HG03520 (cell line): ENCODE results near the gene TSPEAR.
"Not testable (repeated sequence)": the region's sequence is repeated elsewhere in the genome, so short reads cannot be mapped to it uniquely, and the experiment has no call there.

ENCODE experiments used
- ATAC-seq: cut with Tn5 transposase; IDR thresholded peaks from one replicate; pipeline ENCODE4 v1.9.1; 2021; ENCODE audit warnings: mild to moderate bottlenecking, moderate library complexity; ENCODE audit not compliant: unreplicated experiment

TSPEAR gene

DNA sequence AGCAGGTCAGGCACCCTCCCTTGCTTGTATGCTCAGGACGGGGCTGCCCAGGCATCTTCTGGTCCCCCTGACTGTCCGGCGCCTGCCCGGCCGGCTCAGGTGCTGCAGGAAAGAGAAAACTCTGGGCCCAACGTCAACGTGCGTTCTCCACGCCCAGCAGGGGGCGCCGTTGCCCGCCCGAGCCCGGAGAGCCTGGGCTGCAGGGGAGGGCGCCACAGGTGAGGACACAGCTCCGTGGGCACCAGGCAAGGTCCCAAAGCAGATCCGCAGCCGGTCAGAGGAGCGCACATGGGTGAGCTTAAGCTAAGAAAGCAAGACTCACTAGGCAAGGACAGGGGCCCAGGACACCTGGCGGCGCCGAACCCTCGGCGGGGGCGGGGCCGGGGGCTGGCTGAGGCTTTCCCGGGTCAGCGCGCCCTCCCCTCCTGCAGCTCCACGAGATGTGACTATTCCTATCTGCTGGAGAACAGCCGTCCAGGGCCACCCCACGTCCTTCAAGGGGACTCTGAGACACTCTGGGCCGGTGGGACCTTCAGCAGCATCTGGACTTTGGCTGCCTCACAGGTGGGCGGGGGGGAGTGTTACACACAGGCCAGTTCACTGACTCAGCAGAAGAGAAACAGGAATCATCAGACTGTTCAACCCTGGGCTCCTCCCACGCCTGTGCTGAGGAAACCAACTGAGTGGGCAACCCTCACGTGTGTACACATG, 200.7 kb downstream of the TSPEAR start:
- ATAC-seq = no peak

DNA sequence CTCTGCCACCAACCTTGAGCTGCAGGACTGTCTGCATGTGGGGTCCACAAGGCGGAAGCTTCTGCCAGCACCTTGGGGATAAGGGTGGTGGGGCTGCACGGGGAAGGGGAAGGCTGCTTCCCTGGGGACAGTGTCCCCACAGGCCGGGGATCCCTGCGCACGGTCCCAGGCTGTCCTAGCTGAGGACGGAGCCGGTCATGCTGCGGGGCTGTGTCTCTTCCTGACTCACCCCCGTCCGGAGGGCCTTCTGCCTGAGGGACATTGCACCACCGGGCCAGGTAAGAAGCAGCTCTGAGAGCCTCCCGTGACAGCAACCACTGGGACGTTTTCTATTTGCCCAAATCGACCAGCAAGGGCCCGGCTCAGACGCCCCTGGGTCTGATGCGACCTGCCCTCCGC, 201.3 kb downstream of the TSPEAR start:
- no peak for ATAC-seq

DNA sequence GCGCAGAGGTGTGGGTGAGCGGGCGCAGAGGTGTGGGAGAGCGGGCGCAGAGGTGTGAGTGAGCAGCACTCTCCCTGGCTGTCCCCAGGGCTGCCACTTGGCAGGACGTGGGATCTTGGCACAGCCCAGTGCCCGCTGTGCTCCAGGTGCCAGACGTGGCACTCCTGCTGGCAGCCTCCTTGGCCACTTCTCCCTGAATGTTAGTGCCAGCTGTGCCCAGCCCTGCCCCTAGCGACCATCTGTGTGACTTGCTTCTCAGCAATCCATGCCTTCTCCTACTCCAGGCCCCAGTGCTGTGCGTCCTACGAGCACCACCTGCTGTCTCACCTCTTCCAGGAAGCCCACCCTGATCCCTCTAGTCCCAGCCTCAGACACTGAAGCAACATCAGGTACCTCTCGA, 201.8 kb downstream of the TSPEAR start:
- ATAC-seq = no peak

- no peak for ATAC-seq
Measured at GRCh38 chr21:44508711-44509445, 202.5 kb downstream of the TSPEAR start.

DNA sequence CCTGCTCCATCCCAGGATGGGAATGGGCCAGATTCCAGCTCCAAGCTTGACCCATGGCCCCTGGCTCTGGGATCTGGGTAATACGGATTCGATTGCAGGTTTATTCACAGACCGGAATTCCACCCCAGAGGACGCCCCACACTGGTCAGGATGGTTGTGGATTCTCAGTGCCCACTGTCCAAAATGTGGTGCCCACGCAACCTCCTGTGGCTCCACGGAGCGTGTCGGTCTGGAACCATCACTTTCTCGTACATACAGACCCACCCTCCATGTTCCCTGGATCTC, 203.0 kb downstream of the TSPEAR start:
- ATAC-seq = no peak

DNA sequence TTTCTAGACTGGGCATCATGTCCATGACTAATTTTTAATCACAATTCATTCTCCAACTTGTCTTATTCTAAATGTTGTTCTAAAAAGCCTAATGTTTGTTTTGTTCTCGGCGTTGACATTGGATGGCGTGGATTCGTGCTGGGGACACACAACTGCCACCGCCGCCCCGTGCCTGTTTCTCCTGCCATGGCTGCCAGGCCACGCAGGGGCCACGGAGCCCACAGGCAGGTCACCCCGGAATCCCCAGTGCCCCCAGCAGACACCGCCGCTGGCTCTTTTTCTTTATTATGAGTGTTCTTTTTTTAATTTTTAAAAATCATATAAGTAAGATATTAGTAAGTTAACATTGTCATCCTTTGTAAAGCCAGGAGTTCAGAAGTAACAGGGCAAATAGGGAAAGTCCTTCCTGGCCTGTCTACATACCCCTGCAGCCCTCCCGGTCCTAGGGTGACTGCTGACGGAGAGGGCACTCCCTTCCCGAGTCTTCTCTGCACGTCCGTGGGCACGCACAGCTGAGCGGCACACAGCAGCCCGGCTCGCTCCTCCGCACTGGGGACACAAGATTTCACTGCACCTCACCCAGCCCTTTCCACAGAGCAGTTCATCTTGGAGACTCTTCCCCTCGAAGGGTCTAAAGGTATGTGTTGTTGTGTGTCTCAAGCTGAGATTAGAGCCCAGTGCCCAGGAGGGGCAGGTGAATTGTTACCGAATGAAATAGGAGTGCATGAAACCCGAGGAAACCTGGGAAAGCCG, 203.5 kb downstream of the TSPEAR start:
- no peak for ATAC-seq

DNA sequence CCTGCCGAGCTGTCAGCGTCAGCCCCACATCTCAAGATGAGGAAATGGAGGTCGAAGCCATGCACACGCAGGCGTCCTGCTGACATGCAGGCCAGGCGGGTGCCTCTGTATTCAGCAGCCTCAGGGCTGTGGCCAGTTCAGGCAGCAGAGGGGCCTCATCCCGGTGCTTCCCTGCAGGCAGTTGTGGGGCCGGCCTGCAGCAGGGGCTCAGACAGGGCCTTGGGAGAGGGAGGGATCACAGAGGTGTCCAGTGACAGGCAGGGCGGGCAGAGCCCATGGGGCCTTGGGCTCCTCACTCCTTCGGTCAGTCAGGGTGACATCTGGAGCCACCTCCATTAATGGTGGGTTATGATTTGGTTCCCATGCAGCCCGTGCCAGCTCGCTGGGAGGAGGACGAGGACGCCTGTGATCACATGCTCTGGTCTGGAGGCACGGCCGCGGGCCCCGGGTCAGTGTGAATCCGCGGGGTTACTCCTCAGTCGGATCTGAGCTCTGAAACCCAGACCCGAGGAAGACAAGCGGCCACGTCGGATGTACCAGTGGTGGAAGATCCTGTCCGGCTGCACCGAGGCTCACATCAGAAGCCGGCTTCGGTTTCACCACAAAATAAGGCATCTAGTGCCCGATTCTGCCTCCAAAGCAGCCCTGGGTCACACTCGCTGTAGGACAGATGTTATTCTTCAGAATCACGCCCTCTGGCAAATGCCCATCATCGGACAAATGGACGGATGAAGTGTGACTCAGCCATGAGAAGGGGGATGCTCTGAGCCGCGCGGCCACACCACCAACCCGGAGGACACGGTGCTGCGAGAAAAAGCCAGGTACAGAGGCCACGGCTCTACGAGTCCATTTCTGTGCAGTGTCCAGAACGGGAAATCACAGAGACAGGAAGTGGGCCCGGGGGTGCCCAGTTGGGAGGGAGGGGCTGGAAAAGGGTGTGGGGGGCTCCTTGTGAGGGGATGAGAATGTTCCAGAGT, 204.8 kb downstream of the TSPEAR start:
- no peak for ATAC-seq

GRCh38 chr21:44505673-44506278, 205.6 kb downstream of the TSPEAR start:
- no peak for ATAC-seq

DNA sequence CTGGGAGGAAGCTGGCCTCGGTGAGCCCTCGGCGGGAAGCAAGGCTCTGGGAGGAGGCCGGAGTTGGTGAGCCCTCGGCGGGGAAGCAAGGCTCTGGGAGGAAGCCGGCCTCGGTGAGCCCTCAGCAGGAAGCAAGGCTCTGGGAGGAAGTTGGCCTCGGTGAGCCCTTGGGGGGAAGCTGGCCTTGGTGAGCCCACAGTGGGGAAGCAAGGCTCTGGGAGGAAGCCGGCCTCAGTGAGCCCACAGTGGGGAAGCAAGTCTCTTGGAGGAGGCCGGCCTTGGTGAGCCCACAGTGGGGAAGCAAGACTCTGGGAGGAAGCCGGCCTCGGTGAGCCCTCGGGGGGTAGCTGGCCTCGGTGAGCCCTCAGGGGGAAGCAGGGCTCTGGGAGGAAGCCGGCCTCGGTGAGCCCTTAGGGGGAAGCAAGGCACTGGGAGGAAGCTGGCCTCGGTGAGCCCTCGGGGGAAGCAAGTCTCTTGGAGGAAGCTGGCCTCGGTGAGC, 207.4 kb downstream of the TSPEAR start:
- ATAC-seq = no peak

DNA sequence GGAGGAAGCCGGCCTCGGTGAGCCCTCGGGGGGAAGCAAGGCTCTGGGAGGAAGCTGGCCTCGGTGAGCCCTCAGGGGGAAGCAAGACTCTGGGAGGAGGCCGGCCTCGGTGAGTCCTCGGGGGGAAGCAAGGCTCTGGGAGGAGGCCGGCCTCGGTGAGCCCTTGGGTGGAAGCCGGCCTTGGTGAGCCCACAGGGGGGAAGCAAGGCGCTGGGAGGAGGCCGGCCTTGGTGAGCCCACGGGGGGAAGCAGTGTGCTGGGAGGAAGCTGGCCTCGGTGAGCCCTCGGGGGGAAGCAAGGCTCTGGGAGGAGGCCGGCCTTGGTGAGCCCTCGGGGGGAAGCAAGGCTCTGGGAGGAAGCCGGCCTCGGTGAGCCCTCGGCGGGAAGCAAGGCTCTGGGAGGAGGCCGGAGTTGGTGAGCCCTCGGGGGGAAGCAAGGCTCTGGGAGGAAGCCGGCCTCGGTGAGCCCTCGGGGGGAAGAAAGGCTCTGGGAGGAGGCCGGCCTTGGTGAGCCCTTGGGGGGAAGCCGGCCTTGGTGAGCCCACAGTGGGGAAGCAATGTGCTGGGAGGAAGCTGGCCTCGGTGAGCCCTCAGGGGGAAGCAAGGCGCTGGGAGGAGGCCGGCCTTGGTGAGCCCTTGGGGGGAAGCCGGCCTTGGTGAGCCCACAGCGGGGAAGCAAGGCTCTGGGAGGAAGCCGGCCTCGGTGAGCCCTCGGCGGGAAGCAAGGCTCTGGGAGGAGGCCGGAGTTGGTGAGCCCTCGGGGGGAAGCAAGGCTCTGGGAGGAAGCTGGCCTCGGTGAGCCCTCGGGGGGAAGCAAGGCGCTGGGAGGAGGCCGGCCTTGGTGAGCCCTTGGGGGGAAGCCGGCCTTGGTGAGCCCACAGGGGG, 208.1 kb downstream of the TSPEAR start:
- ATAC-seq = not testable (repeated sequence)

DNA sequence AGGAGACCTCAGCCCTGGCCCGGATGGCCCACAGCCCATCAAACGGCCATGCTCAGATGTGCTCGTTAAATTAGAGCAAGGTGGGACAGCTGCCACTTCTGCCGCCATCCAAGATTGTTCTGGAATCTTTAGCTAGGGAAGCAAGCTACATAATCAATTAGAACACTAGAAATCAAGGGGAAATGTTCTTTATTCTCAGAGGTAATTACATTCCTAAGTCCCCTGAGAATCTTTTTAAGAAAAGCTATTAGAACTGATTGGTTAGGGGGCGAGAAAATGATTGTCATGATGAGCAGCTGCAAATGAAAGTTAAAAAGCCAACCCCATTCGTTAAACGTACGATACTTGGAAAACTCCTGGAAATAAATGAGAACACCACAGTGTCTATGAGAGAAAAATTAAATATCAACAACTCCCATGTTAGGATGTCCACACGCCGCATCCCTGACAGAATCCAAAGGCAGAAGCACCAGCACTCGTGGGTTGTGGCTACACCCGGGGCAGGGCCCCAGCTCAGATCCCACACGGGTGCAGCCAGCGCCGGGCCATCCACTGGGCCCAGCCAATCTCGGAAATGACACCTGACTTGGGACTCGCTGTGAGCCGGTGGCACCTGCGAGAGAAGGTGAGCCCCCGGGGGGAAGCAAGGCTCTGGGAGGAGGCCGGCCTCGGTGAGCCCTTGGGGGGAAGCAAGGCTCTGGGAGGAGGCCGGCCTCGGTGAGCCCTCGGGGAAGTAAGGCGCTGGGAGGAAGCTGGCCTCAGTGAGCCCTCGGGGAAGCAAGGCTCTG, 209.0 kb downstream of the TSPEAR start:
- no peak for ATAC-seq

- no peak for ATAC-seq
Measured at GRCh38 chr21:44500111-44500510, 211.3 kb downstream of the TSPEAR start.

DNA sequence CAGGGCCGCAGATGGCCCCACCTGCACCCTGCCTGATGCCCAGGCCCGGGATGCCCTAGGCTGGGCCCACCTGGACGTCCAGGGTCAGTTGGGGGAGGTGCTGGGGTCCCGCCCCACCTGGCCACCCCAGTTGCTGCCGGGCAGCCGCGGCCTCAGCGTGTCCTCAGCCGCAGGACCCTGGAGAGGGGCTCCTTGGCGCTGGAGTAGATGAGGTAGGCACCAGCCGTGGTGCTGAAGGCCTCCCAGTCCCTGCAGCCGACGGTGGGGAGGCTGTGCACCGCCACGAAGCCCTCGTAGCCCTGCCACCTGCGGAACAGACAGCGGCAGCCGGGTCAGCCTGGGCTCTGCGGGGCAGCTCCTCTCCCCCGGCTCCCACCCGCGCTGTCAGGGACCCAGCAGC, 211.7 kb downstream of the TSPEAR start:
- no peak for ATAC-seq

- ATAC-seq = no peak
Measured at GRCh38 chr21:44499211-44499560, 212.2 kb downstream of the TSPEAR start.

DNA sequence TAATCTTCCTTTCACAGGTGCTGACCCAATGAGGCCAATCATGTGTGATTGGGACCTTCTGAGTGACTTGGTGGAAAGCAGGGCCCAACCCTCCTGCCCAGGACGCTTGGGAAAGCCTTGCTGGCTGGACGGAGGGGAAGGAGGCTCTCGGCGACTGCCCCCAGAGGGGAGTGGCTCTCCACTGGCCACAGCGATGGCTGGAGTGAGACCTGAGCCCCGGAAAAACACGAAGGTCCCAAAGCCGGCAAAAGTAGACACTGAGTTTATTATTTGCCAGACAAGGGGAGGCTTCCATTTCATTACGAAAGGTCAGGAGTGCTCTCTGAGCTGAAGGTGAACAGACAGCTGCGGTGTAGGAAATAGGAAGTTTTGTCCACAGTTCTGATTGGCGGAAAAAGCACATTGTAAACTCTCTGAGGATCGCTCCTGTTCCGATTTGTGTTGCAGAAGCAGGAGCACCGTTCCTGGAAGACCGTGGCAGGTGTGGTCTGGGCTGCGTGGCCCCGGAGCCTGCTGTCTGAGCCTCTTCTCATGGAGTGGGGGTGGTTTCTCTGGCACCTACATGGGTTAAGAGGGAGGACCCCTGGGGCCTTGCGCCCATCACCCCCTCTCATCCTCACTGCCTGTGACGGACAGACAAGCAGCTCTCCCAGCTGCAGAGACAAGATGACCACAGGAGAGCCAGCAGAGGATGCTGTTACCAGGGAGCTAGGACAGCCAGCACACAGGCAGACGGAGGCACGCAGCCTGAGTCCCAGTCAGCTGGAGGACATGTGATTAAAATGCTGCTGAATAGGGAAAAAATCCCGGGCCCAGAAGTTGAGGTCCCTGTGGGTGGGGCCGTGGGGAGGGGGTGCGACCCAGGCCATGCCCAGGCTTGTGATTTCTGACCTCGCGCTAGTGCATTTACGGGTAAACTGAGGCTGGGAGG, 212.8 kb downstream of the TSPEAR start:
- no peak for ATAC-seq

- ATAC-seq = no peak
Measured at GRCh38 chr21:44497703-44498126, 213.7 kb downstream of the TSPEAR start.
